Prostate gland (tissue), 2 donors: Measurements from ENCODE around the gene ARHGAP26. TPM values are rescaled to one million over a fixed set of nuclear protein-coding genes. Genes with fewer than 3 reads are reported as not detected.
A peak's percentile ranks its signal among the peaks of the same experiment; 100 is the strongest.

Experiments used
- DNase-seq: peaks from one replicate; pipeline ENCODE4 v3.0.0-alpha.2; 2019; ENCODE audit warnings: low spot score
- H3K27ac ChIP-seq, 2 donors: fragments of 200-600 bp; sonication (generic); 2 replicates each; pipeline ENCODE4 v1.5.1; 2017 to 2019
- H3K27me3 ChIP-seq: fragments of 200-600 bp; sonication (generic); replicated peaks from 2 replicates; pipeline ENCODE4 v1.5.1; 2019; ENCODE audit not compliant: insufficient read depth
- H3K36me3 ChIP-seq, 2 donors: fragments of 200-600 bp; sonication (generic); 1 replicate in 1 of 2; 2 replicates in 1 of 2; pipeline versions ENCODE4 v1.5.1 to v1.8.1; 2017 to 2019
- H3K4me1 ChIP-seq: fragments of 200-600 bp; sonication (generic); replicated peaks from 2 replicates; pipeline ENCODE4 v1.5.1; 2019
- H3K4me3 ChIP-seq, 2 donors: fragments of 200-600 bp; sonication (generic); 2 replicates each; pipeline ENCODE4 v1.5.1; 2017 to 2019
- H3K9me3 ChIP-seq: fragments of 200-600 bp; sonication (generic); 2 replicates; pipeline ENCODE4 v1.5.1; 2017
- POLR2A ChIP-seq: fragments of 450-650 bp; IDR thresholded peaks from one replicate; pipeline ENCODE4 v1.6.1; 2016; ENCODE audit warnings: antibody characterized with exemption, mild to moderate bottlenecking
- POLR2AphosphoS5 ChIP-seq: sonication (generic); formaldehyde crosslinking; IDR thresholded peaks from one replicate; pipeline ENCODE4 v1.6.1; 2017; ENCODE audit warnings: antibody characterized with exemption
- WGBS: methylation state at CpG from one replicate; pipeline ENCODE4 v1.1.5; 2018; 5-methylcytosine and 5-hydroxymethylcytosine counted together
- intact Hi-C: fragments of 100-400 bp; cut with DNase I; formaldehyde crosslinking; loops from one replicate; pipeline ENCODE4 v1.14.2; 2022
- total RNA-seq, 2 donors: library from RNA; depleted of rRNA; stranded (reverse); fragments of >200 nt; gene quantifications; one replicate each; pipeline ENCODE4 v1.1.0, GENCODE V29; 2016
- TF ChIP-seq, protein P1 (sequence below), 4 experiments: fragments of 200-600 bp in 2 of 4; fragments of 450-650 bp in 2 of 4; sonication (generic) in 2 of 4; IDR thresholded peaks; 1 replicate in 3 of 4; 2 replicates in 1 of 4; pipeline ENCODE4 v1.5.1; 2016 to 2019; ENCODE audit warnings: antibody characterized with exemption in 4 of 4, mild to moderate bottlenecking in 2 of 4, moderate library complexity in 2 of 4

The ARHGAP26 gene
- total RNA-seq, 2 donors from 2014 or later: 11.7 to 39.8 TPM

DNA sequence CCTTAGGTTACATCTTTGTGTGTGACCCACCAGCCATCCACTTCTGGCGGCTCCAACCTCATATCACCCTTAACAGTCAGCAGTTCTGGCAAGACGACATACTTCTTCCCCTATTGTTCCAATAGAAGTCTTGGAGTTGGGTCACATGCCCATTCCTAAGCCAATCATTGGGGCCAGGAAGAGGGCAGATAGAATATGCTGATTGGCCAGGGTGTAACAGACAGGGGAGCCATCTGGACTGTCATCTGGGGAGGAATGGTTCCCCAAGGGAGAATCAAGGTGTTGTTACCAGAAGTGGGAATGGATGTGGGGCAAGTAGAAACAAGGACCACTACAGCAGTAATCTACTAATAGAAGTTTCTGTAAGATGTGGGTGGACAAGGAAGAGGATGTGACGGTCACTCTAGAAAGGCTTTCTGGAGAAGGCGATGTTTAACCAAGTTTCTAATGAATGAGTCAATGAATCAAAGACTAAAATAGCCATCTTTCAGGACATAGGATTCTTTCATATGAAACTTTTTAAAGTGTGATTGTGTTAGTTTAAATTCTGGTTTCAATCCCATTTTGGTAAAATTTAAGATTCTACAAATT is 200.4 kb downstream of the ARHGAP26 start:
- Histone ChIP-seq H3K27ac (no peak overlapping the region), H3K36me3 (no peaks in the 10 kb centered on the region), H3K4me1 (peaks cover 12% of the 10 kb centered on the region), H3K27me3 (no peaks in the 10 kb centered on the region), H3K4me3 (no peak overlapping the region), H3K9me3 (no peaks in the 10 kb centered on the region)
- intact Hi-C loops: no loop called here
- TF ChIP-seq POLR2AphosphoS5 (no peak), POLR2A (no peak)
- no peak for DNase-seq
- 90% methylated on average over 4 of the region's 4 CpGs for whole genome bisulfite sequencing

- Histone ChIP-seq H3K4me3 (no peak overlapping the region), H3K4me1 (peaks cover 11% of the 10 kb centered on the region), H3K27me3 (no peaks in the 10 kb centered on the region), H3K27ac (no peak overlapping the region), H3K9me3 (no peaks in the 10 kb centered on the region), H3K36me3 (no peaks in the 10 kb centered on the region)
- intact Hi-C loops: no loop called here
- TF ChIP-seq POLR2AphosphoS5: no peak
- WGBS: 90% methylated on average over 11 of the region's 11 CpGs
- DNase-seq: no peak
These were observed 201.3 kb downstream of the ARHGAP26 start for GRCh38 chr5:142971303-142972013.

DNA sequence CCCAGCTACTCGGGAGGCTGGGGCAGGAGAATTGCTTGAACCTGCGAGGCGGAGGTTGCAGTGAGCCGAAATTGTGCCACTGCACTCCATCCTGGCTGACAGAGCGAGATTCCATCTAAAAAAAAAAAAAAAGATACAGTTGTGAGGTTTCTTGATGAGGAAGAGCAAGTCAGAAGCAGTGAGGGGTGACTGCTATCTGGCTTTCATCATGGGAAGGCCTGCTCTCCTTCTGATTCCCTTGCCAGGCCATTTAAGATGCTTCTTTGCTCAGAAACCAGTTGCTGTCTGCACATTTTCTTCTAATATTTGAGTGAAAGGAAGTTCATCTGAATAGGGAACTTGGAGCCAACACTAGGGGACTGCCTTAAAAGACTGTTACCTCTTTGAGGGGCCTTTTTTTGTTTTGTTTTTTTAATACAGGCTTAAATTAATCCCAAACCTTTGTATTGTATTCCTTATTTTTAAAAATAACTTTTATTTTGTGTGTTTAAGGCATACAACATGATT is 201.9 kb downstream of the ARHGAP26 start:
- no peak overlapping the region for H3K27ac ChIP-seq
- intact Hi-C loops: no loop called here
- no peaks in the 10 kb centered on the region for H3K27me3 ChIP-seq
- peaks cover 16% of the 10 kb centered on the region for H3K4me1 ChIP-seq
- no peak for TF ChIP-seq POLR2AphosphoS5
- TF ChIP-seq, protein P1, sequence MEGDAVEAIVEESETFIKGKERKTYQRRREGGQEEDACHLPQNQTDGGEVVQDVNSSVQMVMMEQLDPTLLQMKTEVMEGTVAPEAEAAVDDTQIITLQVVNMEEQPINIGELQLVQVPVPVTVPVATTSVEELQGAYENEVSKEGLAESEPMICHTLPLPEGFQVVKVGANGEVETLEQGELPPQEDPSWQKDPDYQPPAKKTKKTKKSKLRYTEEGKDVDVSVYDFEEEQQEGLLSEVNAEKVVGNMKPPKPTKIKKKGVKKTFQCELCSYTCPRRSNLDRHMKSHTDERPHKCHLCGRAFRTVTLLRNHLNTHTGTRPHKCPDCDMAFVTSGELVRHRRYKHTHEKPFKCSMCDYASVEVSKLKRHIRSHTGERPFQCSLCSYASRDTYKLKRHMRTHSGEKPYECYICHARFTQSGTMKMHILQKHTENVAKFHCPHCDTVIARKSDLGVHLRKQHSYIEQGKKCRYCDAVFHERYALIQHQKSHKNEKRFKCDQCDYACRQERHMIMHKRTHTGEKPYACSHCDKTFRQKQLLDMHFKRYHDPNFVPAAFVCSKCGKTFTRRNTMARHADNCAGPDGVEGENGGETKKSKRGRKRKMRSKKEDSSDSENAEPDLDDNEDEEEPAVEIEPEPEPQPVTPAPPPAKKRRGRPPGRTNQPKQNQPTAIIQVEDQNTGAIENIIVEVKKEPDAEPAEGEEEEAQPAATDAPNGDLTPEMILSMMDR (IDR thresholded peaks at IDR 0.05): no peak
- no peak for TF ChIP-seq POLR2A
- WGBS: 100% methylated on average over 5 of the region's 5 CpGs
- no peak overlapping the region for H3K4me3 ChIP-seq
- no peak for DNase-seq
- no peaks in the 10 kb centered on the region for H3K36me3 ChIP-seq
- H3K9me3 ChIP-seq: no peaks in the 10 kb centered on the region

DNA sequence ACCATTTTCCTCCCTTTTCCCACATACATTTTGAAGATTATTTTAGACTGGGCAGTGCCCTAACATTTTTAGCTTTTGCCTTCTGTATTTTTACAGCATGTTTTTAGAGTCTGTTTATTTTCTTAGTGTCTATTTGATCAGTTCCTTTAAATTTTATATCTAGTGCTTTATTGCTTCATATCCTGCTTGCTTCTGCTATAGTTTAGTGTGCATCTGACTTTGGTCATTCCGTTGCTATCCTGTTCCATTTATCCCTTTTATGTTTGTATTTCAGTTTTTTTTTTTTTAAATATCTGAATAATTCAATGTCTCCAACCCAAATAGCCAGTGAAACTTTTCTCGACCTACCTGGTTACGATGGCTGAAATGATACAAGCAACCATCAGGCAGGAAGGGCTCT is 203.8 kb downstream of the ARHGAP26 start:
- TF ChIP-seq POLR2A (no peak), POLR2AphosphoS5 (no peak)
- TF ChIP-seq, protein P1 (IDR thresholded peaks at IDR 0.05): no peak
- H3K27ac ChIP-seq: peak overlapping the region in 1 of 2 donors; percentile 44
- no peaks in the 10 kb centered on the region for H3K9me3 ChIP-seq
- intact Hi-C loops: no loop called here
- H3K27me3 ChIP-seq: no peaks in the 10 kb centered on the region
- H3K36me3 ChIP-seq: no peaks in the 10 kb centered on the region
- WGBS: 71% methylated on average over 3 of the region's 3 CpGs
- no peak overlapping the region for H3K4me3 ChIP-seq
- no peak for DNase-seq
- H3K4me1 ChIP-seq: peaks cover 17% of the 10 kb centered on the region

GRCh38 chr5:142974409-142974808 is 204.2 kb downstream of the ARHGAP26 start:
- TF ChIP-seq, protein P1 (IDR thresholded peaks at IDR 0.05): no peak
- no peak for TF ChIP-seq POLR2A
- no peak for TF ChIP-seq POLR2AphosphoS5
- intact Hi-C loops: no loop called here
- Histone ChIP-seq H3K4me1 (peaks cover 17% of the 10 kb centered on the region), H3K4me3 (no peak overlapping the region), H3K27me3 (no peaks in the 10 kb centered on the region), H3K9me3 (no peaks in the 10 kb centered on the region), H3K27ac (peak overlapping the region in 1 of 2 donors; percentile 44), H3K36me3 (no peaks in the 10 kb centered on the region)
- DNase-seq: no peak
- WGBS: 80% methylated on average over 4 of the region's 4 CpGs
